Measurements from ENCODE around the gene DPCD. TPM values are rescaled to one million over a fixed set of nuclear protein-coding genes. Genes with fewer than 3 reads are reported as not detected.
A peak's percentile ranks its signal among the peaks of the same experiment; 100 is the strongest.

Gene DPCD
- total RNA-seq, 1 donor from 2014 or later: 28.5 TPM

DNA sequence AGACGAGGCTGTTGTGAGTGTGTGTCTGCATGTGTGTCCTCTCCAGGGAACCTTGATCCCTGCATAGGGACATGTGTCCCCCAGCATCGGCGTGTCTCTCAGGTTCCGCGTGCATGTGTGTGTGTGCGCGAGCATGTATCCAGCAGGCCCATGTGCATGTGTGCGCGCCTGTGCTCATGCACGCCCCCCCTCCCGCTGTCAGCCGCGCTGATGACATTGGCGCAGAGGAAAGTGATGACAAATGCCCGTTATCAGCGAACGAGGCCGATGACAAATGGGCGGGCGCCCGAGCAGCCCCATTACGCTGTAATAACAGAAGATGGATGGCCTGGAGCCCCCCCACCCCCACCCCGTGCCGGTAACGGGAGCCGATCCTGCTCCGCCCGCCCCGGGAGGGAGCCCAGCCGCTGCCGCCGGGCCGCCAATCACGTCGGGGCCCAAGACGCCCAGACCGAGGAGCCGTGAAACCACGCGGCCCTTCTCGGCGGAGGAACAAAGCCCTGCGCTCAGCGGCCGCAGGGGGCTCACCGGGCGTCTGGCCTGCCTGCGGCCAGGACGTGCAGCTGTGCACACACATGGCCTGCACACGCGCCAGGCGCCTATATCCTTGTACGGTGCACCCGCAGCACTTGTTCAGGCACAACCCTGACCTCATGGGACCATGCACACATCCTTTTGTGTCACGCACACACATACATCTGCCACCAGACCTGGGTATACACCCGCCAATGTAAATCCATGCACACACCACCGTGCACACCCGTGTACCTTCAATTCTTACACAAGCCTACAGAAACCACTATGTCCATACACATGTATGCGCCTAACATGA lies 21.6 kb upstream of the DPCD start:
- FAIRE-seq (no peak), DNase-seq (ENCODE audit: low spot score in 2 of 2) (peak in 1 of 2 donors; percentile 60)

DNA sequence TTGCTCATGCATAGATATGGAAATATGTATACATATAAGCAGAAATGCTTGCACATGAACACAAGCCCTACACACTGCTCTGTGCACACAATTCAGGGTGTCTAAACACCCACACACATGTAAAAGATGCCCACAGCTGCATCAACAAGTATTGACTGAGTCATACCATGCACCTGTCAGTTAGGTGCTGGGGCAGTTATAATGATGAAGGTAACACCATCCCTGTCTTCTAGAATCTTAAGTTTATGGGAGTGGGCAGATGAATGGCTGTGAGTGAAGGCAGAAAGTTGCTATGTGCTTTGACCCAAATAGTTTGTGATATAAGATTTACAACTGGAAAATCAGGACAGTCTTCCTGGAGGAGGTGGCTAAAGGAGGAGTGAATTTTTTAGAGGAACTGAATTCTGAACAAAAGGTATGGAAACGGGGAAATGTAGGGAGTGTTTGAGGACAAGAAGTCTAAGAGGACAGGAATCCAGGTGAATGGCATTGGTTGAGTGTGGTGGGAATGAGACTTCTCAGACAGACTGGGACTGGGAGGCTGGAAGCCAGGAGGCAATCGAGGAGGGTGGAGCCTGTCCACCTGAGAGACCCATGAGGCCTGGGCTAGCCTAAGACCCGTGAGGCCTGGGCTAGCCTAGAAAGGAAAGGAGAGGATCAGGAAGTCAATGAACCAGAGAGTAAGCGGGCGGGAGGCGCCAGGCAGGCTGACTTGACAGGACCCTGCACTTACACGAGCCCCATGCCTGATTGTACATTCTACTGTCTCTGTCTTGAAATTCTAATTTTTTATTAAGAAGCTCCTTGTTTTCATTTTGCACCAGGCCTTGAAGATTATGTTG lies 20.7 kb upstream of the DPCD start:
- DNase-seq (ENCODE audit: low spot score in 2 of 2): no peak
- FAIRE-seq: no peak

DNA sequence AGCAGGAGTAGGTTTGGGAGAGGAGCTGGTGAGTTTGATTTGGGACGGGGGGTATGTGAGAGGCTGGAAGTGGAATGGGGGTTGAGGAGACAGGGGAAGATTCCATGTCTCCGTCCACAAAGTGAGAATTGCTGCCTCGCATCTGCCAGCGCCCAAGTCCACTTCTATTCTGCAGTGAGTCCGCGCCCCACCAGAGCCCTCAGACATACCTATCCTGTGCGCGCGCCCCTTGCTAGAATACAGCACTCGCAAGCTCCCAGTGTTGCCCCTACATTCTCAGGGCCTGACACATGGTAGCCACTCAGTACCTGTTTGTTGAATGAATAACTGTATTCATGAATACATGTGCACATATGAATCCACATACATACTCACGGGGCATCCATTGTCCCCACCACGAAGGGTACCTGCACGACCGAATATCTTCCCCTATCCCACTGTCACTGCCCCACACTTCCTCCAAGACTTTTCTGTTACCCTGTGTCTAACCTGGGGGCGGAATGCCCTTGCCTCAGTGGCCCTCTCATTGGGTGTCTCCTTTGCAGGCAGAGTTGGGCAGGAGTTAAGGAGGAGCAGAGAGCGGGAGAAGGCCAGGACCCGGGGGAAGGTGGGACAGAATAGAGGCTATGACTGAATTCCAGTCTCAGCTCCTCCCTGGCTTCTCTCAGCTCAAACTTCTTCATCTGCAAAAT lies 19.9 kb upstream of the DPCD start:
- FAIRE-seq (no peak), DNase-seq (ENCODE audit: low spot score in 2 of 2) (no peak)

DNA sequence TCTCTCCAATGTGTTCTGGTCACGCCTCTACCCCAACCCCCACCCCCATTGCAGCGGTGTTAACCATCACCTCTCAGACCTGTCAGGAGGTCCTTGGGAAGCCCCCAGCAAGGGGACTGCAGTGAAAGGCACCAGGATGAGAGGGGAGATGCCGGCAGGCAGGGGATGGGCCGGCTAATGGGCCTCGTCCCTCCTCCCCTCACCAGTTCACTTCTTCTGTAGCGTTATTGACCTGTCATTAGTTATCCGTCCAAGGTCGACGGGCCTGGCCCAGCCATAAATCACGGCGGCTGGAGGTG lies 18.8 kb upstream of the DPCD start:
- FAIRE-seq: no peak
- DNase-seq (ENCODE audit: low spot score in 2 of 2): no peak

DNA sequence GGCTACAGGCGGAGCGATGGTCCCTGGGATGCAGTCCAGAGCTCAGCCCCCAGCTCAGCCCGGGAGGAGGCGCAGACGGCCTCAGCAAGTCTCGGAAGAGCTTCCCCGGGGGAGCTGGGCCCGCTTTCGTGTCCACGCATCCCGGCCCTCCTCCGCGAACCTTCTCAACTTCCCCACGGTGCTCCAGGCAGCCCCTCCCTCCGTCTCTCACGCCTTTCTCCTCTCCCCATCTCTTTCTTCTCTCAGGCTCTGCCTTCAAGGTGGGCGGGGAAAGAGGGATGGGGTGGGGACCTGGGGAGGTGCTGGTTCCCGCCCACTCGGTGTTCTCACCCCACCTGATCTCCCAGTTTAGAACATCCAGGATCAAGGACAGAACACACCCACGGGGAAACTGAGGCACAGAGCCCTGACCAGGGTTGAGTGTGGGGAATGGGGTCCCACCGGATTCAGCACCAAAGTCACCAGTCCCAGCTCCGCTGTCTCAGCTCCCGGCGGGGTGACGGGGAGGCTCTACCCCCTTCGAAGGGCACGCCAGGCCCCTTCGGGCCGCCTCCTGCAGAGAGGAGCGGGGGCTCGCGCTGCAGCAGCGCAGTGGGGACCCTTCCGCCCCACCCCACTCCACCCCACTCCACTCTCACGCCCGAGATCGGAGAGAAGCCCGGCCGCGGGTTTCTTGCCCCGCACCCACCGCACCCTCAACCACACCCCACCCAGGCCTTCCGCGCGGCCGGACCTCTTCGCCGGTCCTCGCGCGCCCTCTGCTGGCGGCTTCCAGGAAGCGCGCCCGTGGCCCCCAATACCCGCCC lies 18.3 kb upstream of the DPCD start:
- DNase-seq (ENCODE audit: low spot score in 2 of 2): peak; percentile 87 to 93
- no peak for FAIRE-seq

DNA sequence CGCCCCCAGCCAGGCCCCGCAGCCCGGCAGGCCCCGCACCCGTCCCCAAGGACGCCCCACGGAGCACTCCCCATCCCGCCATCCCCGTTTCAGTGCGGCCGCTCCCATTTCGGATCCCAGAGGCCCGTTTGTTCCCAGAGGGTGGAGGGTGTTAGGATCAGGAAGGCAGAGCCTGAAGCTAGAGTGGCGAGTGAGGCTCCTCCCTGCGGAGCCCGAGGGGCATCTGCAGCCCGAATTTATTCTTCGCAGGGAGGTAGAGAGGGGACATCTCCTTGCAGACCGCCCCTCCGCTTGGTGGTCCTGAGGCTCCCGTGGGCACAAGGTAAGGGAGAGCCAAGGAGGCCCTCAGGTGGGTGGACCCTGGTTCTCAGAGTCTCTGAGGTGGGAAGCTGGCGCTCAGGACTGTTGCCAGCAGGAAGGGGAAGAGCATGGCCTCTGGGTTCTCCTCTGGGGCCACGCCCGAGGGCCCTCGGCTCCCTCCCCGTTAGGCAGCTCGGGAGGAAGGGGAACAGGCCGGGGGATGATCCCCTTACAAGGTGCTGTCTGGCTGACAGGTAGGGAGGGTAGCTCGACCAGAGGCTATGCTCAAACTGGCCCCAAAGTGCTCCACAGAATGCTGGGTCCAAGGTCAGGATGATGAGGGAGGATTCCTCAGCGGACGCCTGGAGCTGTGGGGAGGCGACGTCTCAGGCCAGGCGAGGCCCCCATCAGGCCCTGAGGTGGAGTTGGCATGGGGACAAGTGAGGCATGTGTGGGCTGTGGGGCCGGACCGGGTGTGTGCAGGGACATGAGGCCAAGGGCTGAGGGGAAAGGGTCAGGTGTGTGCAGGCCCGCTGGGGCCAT lies 17.5 kb upstream of the DPCD start:
- no peak for FAIRE-seq
- DNase-seq (ENCODE audit: low spot score in 2 of 2): no peak

DNA sequence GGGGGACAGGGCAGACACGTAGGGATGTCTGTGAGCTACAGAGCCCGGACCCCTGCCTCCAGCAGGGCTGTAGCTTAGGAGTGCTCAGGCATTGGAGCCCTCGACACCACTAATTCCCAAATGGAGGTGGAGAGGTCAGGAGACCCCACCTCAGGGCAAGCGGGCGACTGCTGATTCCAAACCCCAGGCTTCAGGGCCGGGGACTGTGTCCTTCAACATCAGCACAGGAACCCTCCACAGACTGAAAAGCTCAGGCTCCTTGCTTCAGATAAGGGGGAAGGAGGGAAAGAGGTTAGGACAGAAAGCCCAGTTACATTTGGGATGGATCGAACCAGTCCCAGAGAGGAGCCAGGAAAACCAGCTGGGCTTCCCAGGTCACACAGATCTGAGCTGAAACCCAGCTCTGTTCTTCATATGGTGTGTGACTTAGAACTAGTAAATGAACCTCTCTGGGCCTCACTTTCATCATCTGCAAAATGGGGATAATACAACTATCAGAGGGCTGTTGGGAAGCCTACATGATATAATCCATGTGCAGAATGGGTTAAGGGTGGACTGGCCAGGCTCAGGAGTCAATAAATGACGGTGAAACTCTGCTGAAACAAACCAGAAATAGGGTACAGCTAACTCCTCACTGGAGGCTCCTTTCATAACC lies 16.7 kb upstream of the DPCD start:
- DNase-seq (ENCODE audit: low spot score in 2 of 2) (no peak), FAIRE-seq (no peak)

DNA sequence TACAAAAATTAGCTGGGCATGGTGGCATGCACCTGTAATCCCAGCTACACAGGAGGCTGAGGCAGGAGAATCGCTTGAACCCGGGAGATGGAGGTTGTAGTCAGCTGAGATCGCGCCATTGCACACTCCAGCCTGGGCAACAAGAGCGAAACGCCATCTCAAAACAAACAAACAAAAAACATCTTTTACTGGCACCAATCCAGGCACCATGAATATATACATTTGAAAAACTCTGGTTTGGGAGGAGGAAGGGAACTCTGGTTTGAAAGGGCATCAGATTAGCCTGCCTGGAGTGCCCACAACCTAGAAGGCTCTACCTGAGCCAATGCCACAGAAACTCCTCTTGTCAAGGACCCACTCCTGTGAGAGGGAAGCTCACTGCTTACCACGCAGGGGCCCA lies 16.0 kb upstream of the DPCD start:
- DNase-seq (ENCODE audit: low spot score in 2 of 2): no peak
- FAIRE-seq: no peak

DNA sequence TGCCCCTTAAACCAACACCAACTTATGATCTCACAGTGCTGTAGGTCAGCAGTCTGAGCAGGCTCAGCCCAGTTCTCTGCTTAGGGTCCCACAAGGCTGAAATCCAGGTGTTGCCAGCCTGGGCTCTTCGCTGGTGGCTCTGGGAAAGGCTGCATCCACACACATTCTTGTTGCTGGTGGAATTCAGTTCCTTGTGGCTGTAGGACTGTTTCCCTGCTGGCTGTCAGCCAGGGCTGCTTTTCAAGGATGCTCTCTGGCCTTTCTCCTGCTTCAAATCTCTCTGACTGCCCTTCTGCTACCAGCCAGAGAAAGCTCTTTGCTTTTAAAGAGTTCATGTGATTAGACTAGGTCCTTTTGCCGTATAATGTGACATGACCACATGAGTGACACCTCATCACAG lies 15.3 kb upstream of the DPCD start:
- FAIRE-seq: no peak
- DNase-seq (ENCODE audit: low spot score in 2 of 2): no peak

DNA sequence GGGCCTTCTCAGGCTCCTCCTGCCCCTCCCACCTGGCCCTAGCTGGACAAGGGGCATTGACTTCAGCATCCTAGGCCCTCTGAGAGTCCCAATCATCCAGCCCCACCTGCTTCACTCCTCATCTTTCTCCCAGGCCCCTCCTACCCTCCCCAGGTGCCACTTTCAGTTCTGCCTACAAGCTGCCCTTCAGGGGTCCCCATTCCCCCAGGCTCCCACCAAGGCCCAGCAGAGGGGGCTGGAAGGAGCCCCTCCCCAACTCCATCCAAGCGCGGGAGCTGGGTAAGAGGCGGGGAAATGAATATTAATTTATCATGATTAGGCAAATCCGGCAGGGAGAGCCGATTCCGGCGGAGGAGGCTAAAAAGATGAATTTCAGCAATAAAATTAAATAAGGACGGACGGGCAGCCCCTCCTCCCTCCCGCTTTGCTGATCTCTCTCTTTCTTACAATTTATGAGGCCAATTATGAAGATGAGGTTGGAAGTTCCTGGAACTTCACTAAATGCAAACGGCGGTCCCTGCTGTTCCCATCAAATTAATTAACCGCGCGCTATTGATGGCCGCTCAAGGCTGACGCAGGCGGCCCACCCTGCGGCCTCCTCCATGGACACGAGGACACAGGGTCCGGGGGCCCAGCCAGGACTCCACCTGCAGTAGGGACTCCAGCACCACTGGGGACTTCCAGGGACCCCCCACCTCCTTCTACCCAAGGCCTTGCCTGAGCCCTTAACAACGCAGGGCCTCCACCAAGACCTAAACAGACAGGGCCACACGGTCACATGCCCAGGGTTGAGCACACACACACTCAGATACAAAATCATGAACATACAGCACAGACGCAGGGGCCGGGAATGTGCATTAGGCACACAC lies 14.0 kb upstream of the DPCD start:
- FAIRE-seq: no peak
- DNase-seq (ENCODE audit: low spot score in 2 of 2): no peak

DNA sequence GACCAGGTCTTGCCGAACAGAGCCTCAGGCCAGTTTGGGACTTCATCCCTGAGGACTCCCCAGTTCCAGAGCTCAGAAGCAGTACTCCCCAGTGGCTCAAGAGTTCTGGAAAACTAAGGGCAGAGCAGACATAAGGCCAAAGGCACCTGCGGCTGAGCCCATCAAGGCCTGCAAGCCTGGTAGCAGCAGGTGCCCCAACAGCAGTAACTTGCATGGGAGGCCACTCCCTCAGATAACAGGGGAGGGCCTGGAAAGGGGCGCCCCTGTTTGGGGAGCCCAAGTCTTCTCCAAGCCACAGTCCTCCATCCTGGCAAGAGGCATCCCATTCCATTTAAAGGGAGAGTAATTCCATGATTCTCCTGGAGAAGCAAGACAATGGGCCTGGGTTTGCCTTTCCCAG lies 13.0 kb upstream of the DPCD start:
- DNase-seq (ENCODE audit: low spot score in 2 of 2): no peak
- no peak for FAIRE-seq

DNA sequence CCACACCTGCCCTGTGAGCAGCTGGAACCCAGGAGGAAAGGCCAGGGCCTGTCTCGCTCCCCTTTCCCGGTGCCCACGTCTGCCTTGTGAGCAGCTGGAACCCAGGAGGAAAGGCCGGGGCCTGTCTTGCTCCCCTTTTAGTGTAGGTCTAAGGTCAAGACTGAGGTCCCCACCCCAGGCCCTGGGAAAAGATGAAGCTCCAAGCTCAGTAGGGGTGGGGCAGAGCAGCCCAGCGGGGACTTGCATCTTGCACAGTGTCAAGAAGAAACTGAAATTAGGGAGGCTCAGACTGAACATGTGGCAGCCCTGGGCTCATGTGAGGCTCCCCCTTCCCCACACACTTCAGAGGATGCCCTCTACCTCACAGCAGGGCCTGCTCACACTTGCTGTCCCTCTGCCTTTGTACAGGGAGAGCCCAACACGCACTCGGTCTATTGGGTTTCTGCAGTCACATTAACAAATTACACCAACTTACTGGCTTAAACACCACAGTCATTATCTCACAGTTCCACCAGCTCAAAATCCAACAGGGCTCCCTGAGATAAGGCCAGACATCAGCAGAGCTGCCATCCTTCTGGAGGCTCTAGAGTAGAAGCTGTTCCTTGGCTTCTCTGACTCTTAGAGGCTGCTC lies 12.4 kb upstream of the DPCD start:
- DNase-seq (ENCODE audit: low spot score in 2 of 2): no peak
- FAIRE-seq: no peak

DNA sequence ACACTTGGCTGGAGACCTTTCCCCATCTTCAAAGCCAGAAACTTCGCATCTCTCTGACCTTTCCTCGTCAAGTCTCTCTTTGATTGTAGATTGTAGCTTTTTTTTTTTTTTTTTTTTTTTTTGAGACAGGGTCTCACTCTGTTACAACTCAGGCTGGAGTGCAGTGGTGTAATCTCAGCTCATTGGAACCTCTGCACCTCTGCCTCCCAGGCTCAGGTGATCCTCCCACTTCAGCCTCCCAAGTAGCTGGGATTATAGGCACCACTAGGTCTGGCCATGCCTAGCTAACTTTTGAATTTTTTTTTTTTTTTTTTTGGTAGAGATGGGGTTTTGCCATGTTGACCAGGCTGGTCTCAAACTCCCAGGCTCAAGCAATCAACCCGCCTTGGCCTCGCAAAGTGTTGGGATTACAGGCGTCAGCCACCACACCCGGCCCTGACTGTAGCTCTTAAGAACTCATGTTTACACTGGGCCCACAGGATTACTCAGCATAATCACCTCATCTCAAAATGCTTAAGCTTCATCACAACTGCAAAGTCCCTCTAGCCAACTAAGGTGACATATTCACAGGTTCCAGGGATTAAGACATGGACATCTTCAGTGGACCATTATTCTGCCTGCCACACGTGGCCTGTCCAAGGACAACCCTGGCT lies 11.8 kb upstream of the DPCD start:
- FAIRE-seq (no peak), DNase-seq (ENCODE audit: low spot score in 2 of 2) (no peak)

DNA sequence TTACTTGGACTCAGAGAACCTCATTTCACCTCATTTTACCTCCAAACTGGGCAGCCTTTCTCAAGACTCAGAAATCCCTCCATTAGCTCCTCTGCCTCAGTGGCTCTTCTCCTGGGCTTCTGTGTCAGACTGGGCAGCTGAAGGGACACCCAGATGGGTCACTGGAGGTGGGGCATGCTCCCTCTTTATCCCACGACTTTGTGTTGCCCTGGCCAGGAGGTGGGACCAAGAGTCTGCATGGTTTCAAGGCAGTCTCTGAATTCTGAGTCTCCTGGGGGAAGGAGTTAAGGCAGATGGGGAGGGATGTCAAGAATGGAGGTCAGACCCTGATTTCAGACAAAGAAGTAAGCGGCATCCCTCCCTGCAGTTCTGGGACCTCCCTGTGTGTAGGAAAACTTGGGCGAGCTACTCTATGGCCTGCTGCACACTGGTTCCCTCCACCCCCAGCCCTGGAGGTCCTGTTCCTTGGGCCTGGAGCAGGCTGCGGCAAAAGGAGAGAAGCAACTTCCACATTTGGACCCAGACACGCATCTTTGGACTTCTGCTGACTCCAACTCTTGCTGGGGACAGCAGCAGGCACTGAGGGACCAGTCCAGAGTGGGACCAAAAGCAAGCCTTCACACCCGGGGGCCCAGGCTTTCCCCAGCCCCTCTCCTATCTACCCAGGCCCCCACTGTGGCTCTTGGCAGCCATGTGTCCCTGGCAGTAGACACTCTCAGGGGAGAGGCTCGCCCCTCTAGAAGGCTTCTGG lies 10.8 kb upstream of the DPCD start:
- DNase-seq (ENCODE audit: low spot score in 2 of 2) (no peak), FAIRE-seq (no peak)

DNA sequence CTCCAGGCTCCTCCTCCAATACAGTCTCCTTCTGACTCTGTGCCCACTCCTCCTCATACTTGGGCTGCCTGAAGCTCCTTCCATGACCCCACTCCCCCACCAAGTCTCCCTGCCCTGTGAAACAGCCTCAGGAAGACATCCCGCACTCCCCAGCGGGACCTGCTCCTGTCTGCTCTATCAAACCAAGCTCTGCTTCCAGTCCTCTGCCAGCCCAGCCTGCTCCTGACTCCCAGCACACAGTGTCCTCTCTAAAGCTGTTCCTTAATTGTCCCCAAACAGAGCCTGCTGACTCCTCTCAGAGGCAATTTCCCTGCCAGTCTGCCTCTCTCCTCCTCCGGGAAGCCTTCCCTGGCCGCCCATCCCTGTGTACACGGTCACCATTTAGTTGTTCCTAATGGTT lies 9.9 kb upstream of the DPCD start:
- FAIRE-seq (no peak), DNase-seq (ENCODE audit: low spot score in 2 of 2) (no peak)

DNA sequence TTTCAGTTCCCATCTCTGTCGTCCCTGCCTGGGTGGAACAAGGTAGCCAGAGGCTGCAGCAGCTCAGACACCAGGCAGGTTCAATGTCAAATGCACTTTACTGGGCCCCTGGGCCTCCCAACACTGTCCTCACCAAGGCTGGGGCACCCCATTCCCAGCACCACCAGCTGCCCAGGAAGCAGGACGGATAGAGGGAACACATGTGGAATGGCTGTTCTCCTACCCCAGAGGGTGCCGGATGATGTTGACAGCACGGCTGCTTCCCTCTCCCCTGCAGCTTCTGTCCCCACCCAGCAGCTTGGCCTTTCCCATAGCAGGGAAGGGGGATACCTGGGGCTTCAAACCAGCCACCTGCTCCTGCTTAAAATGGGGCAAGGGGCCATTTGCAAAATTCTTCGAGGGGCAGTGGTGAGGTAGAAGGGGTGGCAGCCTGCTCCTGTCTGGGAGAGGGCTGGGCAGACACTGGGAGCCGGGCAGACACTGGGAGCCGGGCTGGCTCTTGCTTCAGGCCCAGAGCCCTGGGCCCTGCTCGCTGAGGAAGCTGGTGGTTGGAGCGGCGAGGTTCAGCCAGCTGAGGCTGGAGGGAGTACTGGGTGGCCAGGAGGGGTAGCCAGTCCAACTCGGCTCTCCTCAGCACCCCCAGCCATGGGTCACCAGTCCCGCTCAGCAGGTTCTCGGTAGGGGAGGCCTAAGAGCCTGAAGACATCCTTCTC lies 9.2 kb upstream of the DPCD start:
- no peak for FAIRE-seq
- DNase-seq (ENCODE audit: low spot score in 2 of 2): no peak
